Uterus (tissue), 4 donors: ENCODE data around the gene ZNF831. TPM values are rescaled to one million over a fixed set of nuclear protein-coding genes. Genes with fewer than 3 reads are reported as not detected.

Experiments
- DNase-seq, 2 donors: peaks; one replicate each; pipeline ENCODE4 v3.0.0-alpha.2; 2019 to 2020
- H3K27ac ChIP-seq, 2 donors: fragments of 200-600 bp; sonication (generic); 1 replicate in 1 of 2; 2 replicates in 1 of 2; pipeline ENCODE4 v1.5.1; 2016 to 2018
- H3K27me3 ChIP-seq, 2 donors: fragments of 200-600 bp; sonication (generic); one replicate each; pipeline ENCODE4 v1.5.1; 2018 to 2019; ENCODE audit warnings: control low read depth in 1 of 2
- H3K36me3 ChIP-seq, 2 donors: fragments of 200-600 bp; sonication (generic); one replicate each; pipeline ENCODE4 v1.5.1; 2019; ENCODE audit warnings: control low read depth in 1 of 2
- H3K4me1 ChIP-seq, 2 donors: fragments of 200-600 bp; sonication (generic); one replicate each; pipeline ENCODE4 v1.5.1; 2018 to 2019; ENCODE audit warnings: control low read depth in 1 of 2
- H3K4me3 ChIP-seq, 2 donors: fragments of 200-600 bp; sonication (generic); 1 replicate in 1 of 2; 2 replicates in 1 of 2; pipeline ENCODE4 v1.5.1; 2018 to 2019; ENCODE audit warnings: mild to moderate bottlenecking in 1 of 2
- H3K9me3 ChIP-seq, 2 donors: fragments of 200-600 bp; sonication (generic); one replicate each; pipeline ENCODE4 v1.5.1; 2019; ENCODE audit warnings: control low read depth in 1 of 2
- CTCF ChIP-seq, 4 experiments: fragments of 200-600 bp in 2 of 4; fragments of 450-650 bp in 2 of 4; sonication (generic) in 2 of 4; IDR thresholded peaks; one replicate each; pipeline ENCODE4 v1.5.1; 2016 to 2019; ENCODE audit warnings: antibody characterized with exemption in 4 of 4, mild to moderate bottlenecking in 2 of 4, moderate library complexity in 1 of 4
- POLR2A ChIP-seq, 2 donors: fragments of 450-650 bp; IDR thresholded peaks; one replicate each; pipeline ENCODE4 v1.6.1; 2016; ENCODE audit warnings: antibody characterized with exemption in 2 of 2, mild to moderate bottlenecking in 1 of 2, moderate library complexity in 1 of 2
- intact Hi-C: fragments of 100-400 bp; cut with DNase I; formaldehyde crosslinking; loops from one replicate; pipeline ENCODE4 v1.15.1; 2023; ENCODE audit warnings: low total_unique reads
- total RNA-seq, 4 donors: library from RNA; depleted of rRNA in 3 of 4; stranded (reverse); fragments of >200 nt in 3 of 4; gene quantifications; one replicate each; pipeline versions ENCODE4 v1.1.0 to v1.2.4, GENCODE V29; 2014 to 2023
- donor health status: DM: yes; HTN: yes; CAD: no.

The ZNF831 gene
- total RNA-seq, 4 donors from 2014 or later = 0.21 to 3.1 (median 0.43) TPM

- TF ChIP-seq POLR2A (IDR thresholded peaks at IDR 0.05) (no peak), CTCF (IDR thresholded peaks at IDR 0.05) (no peak)
- Histone ChIP-seq H3K27me3 (no peaks in the 10 kb centered on the region), H3K4me3 (no peak overlapping the region), H3K27ac (no peak overlapping the region), H3K9me3 (no peaks in the 10 kb centered on the region), H3K36me3 (no peaks in the 10 kb centered on the region), H3K4me1 (no peaks in the 10 kb centered on the region)
- intact Hi-C loops = no loop called here
- no peak for DNase-seq
Observed at GRCh38 chr20:59152559-59153354, 10.9 kb upstream of the ZNF831 start.

- TF ChIP-seq POLR2A (IDR thresholded peaks at IDR 0.05) (no peak), CTCF (IDR thresholded peaks at IDR 0.05) (no peak)
- H3K4me1 ChIP-seq = no peaks in the 10 kb centered on the region
- no peaks in the 10 kb centered on the region for H3K27me3 ChIP-seq
- intact Hi-C loops = no loop called here
- H3K36me3 ChIP-seq = no peaks in the 10 kb centered on the region
- DNase-seq = peak in 1 of 2 donors; percentile 57
- no peak overlapping the region for H3K4me3 ChIP-seq
- no peak overlapping the region for H3K27ac ChIP-seq
- no peaks in the 10 kb centered on the region for H3K9me3 ChIP-seq
Observed at GRCh38 chr20:59153355-59153681, 10.3 kb upstream of the ZNF831 start.

- no peak overlapping the region for H3K27ac ChIP-seq
- H3K27me3 ChIP-seq = no peaks in the 10 kb centered on the region
- H3K36me3 ChIP-seq = no peaks in the 10 kb centered on the region
- H3K4me3 ChIP-seq = no peak overlapping the region
- TF ChIP-seq CTCF (IDR thresholded peaks at IDR 0.05) (no peak), POLR2A (IDR thresholded peaks at IDR 0.05) (no peak)
- no peak for DNase-seq
- H3K9me3 ChIP-seq = no peaks in the 10 kb centered on the region
- no peaks in the 10 kb centered on the region for H3K4me1 ChIP-seq
- intact Hi-C loops = no loop called here
Observed at GRCh38 chr20:59153832-59154231, 9.8 kb upstream of the ZNF831 start.

GRCh38 chr20:59154317-59155013 lies 9.2 kb upstream of the ZNF831 start:
- no peaks in the 10 kb centered on the region for H3K4me1 ChIP-seq
- no peaks in the 10 kb centered on the region for H3K9me3 ChIP-seq
- H3K27me3 ChIP-seq = no peaks in the 10 kb centered on the region
- intact Hi-C loops = no loop called here
- TF ChIP-seq CTCF (IDR thresholded peaks at IDR 0.05) = no peak
- TF ChIP-seq POLR2A (IDR thresholded peaks at IDR 0.05) = no peak
- no peaks in the 10 kb centered on the region for H3K36me3 ChIP-seq
- H3K27ac ChIP-seq = no peak overlapping the region
- H3K4me3 ChIP-seq = no peak overlapping the region
- DNase-seq = no peak

- TF ChIP-seq POLR2A (IDR thresholded peaks at IDR 0.05) (no peak), CTCF (IDR thresholded peaks at IDR 0.05) (no peak)
- intact Hi-C loops = no loop called here
- no peaks in the 10 kb centered on the region for H3K27me3 ChIP-seq
Observed at GRCh38 chr20:59157064-59157463, 6.6 kb upstream of the ZNF831 start.

More at GRCh38 chr20:59157064-59157463, 6.6 kb upstream of the ZNF831 start:
- no peak for DNase-seq
- H3K36me3 ChIP-seq = no peaks in the 10 kb centered on the region
- no peaks in the 10 kb centered on the region for H3K4me1 ChIP-seq
- H3K27ac ChIP-seq = no peak overlapping the region
- no peaks in the 10 kb centered on the region for H3K9me3 ChIP-seq
- no peak overlapping the region for H3K4me3 ChIP-seq
